ENCODE data around the gene CDC34. TPM values are rescaled to one million over a fixed set of nuclear protein-coding genes. Genes with fewer than 3 reads are reported as not detected.

Gene CDC34
- total RNA-seq, 1 experiment from 2014 or later, result 80.5 TPM

- ATAC-seq (peak; percentile 67), DNase-seq (ENCODE audit: low read depth, low spot score) (no peak)
- Histone ChIP-seq H3K36me3 (ENCODE audit: control insufficient read depth, insufficient read depth, low read length) (no peaks in the 10 kb centered on the region), H3K27me3 (ENCODE audit: control insufficient read depth, insufficient read depth, low read length) (no peaks in the 10 kb centered on the region), H3K4me3 (ENCODE audit: low read depth in 2 of 2, low read length in 2 of 2) (peak overlapping the region in 1 of 2 experiments; percentile 29; a peak in 1 of 4 replicates), H3K27ac (ENCODE audit: low read length) (no peak overlapping the region), H3K4me1 (ENCODE audit: control insufficient read depth, insufficient read depth, low read length) (peaks cover 27% of the 10 kb centered on the region), H3K9me3 (ENCODE audit: control insufficient read depth, insufficient read depth, low read depth, low read length) (no peaks in the 10 kb centered on the region)
- POLR2A ChIA-PET, result no interaction called here
- no TSS peak for BruUV-seq (replicated peaks)
- CTCF ChIA-PET, result no interaction called here
- in situ Hi-C loops (cut with HindIII; ENCODE audit: low pct_unique_long_range_greater_than_20kb, low sequenced_read_pairs), result no loop called here
- intact Hi-C loops (cut with micrococcal nuclease; ENCODE audit: unreplicated experiment), result no loop called here
- TF ChIP-seq SIN3A (IDR thresholded peaks at IDR 0.05; ENCODE audit: borderline replicate concordance, insufficient read depth, low read depth, low read length) (no peak), TCF7L2 (IDR thresholded peaks at IDR 0.05; ENCODE audit: low read depth, low read length) (peak; percentile 55), CTCF (IDR thresholded peaks at IDR 0.05) (peak; percentile 84)
These were observed 56.7 kb downstream of the CDC34 start for GRCh38 chr19:588093-588740.

GRCh38 chr19:588741-589692, 57.5 kb downstream of the CDC34 start:
- Histone ChIP-seq H3K4me3 (ENCODE audit: low read depth in 2 of 2, low read length in 2 of 2) (peak overlapping the region; percentile 31 to 38), H3K4me1 (ENCODE audit: control insufficient read depth, insufficient read depth, low read length) (peaks cover 20% of the 10 kb centered on the region), H3K9me3 (ENCODE audit: control insufficient read depth, insufficient read depth, low read depth, low read length) (no peaks in the 10 kb centered on the region), H3K36me3 (ENCODE audit: control insufficient read depth, insufficient read depth, low read length) (no peaks in the 10 kb centered on the region), H3K27me3 (ENCODE audit: control insufficient read depth, insufficient read depth, low read length) (no peaks in the 10 kb centered on the region), H3K27ac (ENCODE audit: low read length) (no peak overlapping the region)
- TF ChIP-seq TCF7L2 (IDR thresholded peaks at IDR 0.05; ENCODE audit: low read depth, low read length), result no peak
- TF ChIP-seq SIN3A (IDR thresholded peaks at IDR 0.05; ENCODE audit: borderline replicate concordance, insufficient read depth, low read depth, low read length), result no peak
- TF ChIP-seq CTCF (IDR thresholded peaks at IDR 0.05), result no peak
- TF ChIP-seq REST (IDR thresholded peaks at IDR 0.05; ENCODE audit: insufficient read depth in 1 of 2, low read depth in 2 of 2, low read length in 1 of 2), result no peak
- TF ChIP-seq POLR2AphosphoS5 (IDR thresholded peaks at IDR 0.05; ENCODE audit: low read depth, low read length), result no peak
- intact Hi-C loops (cut with micrococcal nuclease; ENCODE audit: unreplicated experiment) (no loop called here), in situ Hi-C loops (cut with HindIII; ENCODE audit: low pct_unique_long_range_greater_than_20kb, low sequenced_read_pairs) (no loop called here)
- BruUV-seq (replicated peaks), result no TSS peak
- ChIA-PET POLR2A (no interaction called here), CTCF (no interaction called here)
- DNase-seq (ENCODE audit: low read depth, low spot score) (no peak), ATAC-seq (0 out of 2 replicates have a peak, but pooled peaks have one; percentile 5)
